Activated CD8-positive, alpha-beta memory T cell treated with anti-CD3 and anti-CD28 coated beads for 36 hours (primary cell): ENCODE results near the gene EIF6. TPM values are rescaled to one million over a fixed set of nuclear protein-coding genes. Genes with fewer than 3 reads are reported as not detected.
"Not testable (repeated sequence)": the region's sequence is repeated elsewhere in the genome, so short reads cannot be mapped to it uniquely, and the experiment has no call there.

ENCODE experiments used
- CTCF ChIA-PET: fragments of 350-600 bp; sonication (Branson Sonifier 250); formaldehyde crosslinking; loops from one replicate; lab custom pipeline; 2021; ENCODE audit warnings: antibody characterized with exemption; lab: Charles Lee
- POLR2A ChIA-PET: fragments of 350-600 bp; sonication (Branson Sonifier 250); formaldehyde crosslinking; loops from one replicate; lab custom pipeline; 2021; ENCODE audit warnings: antibody characterized with exemption; lab: Charles Lee
- total RNA-seq, 2 experiments: library from RNA; stranded (reverse); gene quantifications; one replicate each; pipeline ENCODE4 v1.2.3, GENCODE V29; 2021

EIF6 gene
- total RNA-seq, 2 experiments from 2014 or later = 190 to 192 TPM

DNA sequence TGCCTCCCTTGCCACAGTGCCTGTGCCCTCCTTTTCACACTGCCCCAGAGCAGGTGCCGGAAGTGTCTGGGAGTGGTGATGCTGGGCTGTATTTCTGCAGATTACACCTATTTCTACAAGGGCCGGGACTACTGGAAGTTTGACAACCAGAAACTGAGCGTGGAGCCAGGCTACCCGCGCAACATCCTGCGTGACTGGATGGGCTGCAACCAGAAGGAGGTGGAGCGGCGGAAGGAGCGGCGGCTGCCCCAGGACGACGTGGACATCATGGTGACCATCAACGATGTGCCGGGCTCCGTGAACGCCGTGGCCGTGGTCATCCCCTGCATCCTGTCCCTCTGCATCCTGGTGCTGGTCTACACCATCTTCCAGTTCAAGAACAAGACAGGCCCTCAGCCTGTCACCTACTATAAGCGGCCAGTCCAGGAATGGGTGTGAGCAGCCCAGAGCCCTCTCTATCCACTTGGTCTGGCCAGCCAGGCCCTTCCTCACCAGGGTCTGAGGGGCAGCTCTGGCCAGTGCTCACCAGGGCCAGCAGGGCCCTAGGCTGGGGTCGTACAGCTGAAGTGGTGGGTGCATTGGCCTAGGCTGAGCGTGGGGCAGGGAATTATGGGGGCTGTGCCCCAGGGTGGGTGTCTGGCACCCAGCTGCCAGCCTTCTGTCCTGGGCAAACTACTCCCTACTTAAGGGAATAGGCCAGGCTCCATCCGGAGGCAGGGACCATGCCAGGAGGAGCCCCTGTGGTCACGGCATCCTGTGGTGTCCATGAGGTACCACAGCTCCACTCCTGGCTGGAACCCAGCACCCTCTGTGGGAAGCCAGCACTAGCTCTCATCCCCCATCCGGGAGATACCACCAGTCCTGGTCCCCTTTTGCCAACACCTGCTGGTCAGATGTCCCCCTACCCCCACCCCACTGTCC, 10.1 kb downstream of the EIF6 start:
- ChIA-PET POLR2A (interaction anchor here (0.6 kb wide), 1 partner anchor 10 kb away, joined by 3 read pairs; the partner anchor contains the start of gene EIF6), CTCF (interaction anchor here (2.0 kb wide), 2 partner anchors 10 to 29 kb away, joined by 5 to 6 read pairs; partner anchors contain the start of gene EIF6)

DNA sequence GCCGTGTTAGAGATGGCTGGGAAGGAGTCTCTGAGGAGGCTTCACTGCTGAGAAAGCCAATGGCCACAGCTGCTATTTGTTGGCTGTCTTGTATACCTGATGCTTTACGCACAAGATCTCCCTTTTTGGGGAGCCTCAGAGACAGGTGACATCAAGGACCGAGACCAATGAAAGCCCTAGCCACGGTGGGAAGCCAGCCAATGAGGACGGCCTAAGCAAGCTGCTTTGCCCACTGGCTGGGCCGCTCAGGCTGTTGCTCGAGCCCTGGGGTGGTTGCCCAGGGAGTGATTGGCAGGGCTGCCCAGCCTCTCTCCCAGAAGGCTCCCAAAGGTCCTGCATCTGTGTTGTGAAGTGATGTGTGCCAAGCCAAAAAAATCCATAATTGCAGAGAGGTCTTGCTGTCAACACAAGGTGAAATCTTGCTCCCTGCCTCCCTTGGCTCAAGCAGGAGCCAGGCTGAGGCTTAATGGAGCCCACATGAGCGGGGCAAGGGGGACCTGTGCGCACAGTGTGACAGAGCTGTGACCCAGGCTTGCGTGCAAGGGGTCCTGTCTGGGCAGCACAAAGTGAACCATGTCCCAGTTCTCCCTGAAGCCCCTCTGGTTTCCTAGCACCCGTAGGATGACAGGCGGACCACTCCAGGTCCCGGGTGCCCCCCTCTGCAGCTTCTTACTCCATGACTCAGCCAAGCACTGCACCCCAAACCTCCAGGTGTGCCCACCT, 11.0 kb downstream of the EIF6 start:
- CTCF ChIA-PET = interaction anchor here (0.7 to 2.0 kb wide), 3 partner anchors 11 to 31 kb away, joined by 3 to 6 read pairs (median 5); partner anchors contain the start of gene EIF6
- POLR2A ChIA-PET = no interaction called here

DNA sequence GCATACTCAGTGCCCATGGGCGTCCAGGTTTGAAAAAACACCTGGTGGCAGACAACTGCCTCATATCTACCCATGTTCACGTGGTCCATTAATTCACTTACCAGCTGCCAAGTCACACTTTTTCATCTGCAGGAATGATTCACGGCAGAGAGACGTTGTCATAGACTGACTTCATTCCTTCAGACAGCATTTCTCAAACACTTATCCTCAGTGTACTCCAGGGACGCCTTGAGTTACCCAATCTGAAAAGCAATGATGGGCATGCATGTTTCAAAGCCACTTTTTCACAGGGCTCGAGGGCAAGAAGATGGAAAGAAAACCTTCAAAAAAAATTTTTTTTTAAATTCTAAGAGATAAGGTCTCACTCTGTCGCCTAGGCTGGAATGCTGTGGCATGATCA, 12.7 kb downstream of the EIF6 start:
- CTCF ChIA-PET = interaction anchor here (1.3 kb wide), 1 partner anchor 176 kb away, joined by 3 read pairs; no protein-coding TSS in a partner anchor
- POLR2A ChIA-PET = no interaction called here

DNA sequence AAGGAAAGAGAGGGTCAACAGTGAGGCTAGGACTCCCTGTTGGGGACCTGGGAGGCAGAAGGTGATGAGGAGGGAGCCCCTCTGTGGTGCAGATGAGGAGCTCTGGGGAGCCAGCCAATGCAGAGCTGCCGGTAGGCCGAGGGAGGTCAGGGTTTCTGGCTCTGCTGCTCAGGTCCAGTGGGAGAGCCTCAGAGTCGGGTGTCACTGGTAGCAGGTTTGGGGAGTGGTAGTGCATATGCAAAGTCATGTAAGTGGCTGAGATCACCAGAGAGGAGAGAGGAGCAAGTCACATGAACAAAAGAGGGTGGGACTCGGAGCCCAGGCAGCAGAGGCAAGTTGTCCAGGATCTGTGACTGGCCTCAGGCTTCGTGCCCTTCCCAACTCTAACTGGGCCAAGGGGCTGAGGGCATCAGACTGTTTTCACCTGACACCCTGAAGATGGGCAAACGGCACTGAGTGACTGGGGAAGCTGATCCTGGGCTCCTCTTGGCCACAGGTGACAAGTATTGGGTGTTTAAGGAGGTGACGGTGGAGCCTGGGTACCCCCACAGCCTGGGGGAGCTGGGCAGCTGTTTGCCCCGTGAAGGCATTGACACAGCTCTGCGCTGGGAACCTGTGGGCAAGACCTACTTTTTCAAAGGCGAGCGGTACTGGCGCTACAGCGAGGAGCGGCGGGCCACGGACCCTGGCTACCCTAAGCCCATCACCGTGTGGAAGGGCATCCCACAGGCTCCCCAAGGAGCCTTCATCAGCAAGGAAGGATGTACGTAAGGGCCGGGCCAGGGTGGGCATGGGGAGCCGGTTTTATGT, 13.3 kb downstream of the EIF6 start:
- POLR2A ChIA-PET = no interaction called here
- CTCF ChIA-PET = no interaction called here

DNA sequence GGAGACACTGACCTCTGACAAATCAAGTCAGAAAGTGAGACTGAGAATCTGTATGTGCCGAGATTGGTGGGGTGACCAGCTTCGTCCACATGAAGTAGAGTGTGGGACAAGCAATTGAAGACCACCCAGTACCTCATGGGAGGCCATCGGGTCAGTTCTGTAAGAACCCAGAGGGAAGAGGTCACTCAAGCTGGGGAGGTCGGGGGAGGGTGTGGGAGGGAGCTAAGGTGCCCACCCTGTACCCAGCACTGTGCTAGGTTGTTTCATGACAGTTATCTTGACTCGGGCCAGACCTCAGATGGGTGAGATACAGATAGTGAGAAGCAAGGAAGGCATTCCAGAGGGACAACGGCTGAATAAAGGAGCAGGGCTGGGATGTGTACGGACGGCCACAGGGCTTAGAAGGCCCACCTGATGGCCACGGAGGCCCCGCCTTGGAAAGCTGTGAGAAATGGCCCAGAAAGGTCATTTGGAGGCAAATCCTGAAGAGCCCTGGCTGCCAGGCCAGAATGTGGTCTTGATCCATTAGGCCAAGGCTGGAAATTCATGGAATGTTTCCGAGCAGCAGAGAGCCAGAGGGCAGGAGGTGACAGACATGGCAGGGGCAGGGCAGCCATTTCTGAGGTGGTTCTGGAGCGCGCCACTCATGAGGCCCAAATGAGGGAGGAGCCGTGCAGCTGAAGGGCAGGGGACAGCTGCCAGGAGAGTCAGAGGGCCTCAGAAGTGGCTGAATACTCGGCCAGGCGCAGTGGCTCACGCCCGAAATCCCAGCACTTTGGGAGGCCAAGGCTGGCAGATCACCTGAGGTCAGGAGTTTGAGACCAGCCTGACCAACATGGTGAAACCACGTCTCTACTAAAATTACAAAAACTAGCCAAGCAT, 14.3 kb downstream of the EIF6 start:
- ChIA-PET POLR2A (no interaction called here), CTCF (interaction anchor here (0.8 to 1.4 kb wide), 2 partner anchors 7 to 14 kb away, joined by 6 to 7 read pairs; partner anchors contain the start of gene MMP24OS)

DNA sequence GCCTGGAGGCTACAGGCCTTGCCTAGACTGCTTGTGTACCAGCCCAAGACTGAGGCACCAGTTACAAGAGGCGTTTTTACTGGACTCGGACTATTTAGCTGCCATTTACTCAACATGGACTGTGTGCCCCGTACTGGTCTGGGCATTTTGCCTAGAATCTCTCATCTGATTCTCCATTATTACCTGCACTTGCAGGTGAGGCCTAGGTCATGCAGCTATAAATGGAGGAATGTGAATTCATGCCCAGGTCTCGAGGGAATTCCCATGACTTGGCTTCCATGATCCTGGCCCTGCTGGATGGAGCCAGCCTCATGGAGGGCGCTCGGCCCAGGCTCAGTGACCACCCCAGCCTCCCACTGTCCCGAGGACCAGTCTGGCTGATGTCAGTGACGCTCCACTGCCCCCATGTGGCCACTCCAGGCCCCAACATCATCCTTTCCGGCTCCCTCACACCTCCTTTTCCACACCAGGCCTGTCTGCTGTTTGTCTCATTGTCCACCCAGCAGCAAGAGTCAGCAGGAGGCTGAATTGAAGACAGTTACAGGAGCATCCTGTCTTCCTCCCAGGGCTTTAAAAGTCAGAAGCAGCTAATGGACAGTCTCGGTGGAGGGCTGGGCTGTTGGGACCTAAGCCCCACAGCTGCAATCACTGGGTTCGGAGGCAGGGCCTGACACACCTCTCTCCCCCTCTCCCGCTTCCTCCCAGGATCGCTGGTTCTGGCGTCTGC, 15.4 kb downstream of the EIF6 start:
- CTCF ChIA-PET = interaction anchor here (0.6 to 1.7 kb wide), 8 partner anchors 8 to 502 kb away, joined by 3 to 7 read pairs (median 4); partner anchors contain the start of gene MMP24OS
- POLR2A ChIA-PET = no interaction called here

DNA sequence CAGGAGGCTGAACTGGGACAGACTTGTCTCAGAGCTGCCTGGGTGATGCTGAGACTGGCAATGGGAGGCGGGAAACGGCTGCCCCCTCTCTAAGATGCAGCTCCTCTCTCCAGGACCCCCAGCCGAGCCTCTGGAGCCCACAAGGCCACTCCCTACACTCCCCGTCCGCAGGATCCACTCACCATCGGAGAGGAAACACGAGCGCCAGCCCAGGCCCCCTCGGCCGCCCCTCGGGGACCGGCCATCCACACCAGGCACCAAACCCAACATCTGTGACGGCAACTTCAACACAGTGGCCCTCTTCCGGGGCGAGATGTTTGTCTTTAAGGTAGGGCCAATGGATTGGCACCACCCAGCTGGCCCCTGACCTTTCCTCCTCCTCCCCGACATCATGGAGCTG, 17.5 kb downstream of the EIF6 start:
- ChIA-PET POLR2A (no interaction called here), CTCF (no interaction called here)

DNA sequence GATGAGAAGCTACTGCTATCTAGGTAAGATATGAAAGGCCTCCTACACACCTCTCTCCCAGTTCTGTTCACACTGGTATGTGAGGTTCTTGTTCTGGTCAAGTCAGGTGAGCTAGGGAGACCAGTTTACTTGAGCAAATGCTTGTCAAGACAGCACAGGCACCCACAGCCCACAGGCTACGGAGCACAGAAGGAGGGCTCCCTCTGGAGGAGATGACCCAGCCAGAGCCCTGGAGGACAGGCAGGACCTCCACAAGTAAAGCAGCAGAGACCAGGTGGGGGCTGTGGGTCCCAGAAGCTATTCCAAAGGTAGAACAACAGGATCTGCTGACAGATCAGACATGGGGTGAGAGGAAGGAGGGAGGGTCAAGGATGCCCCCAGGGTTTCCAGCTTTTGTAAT, 19.8 kb downstream of the EIF6 start:
- POLR2A ChIA-PET = no interaction called here
- CTCF ChIA-PET = interaction anchor here (0.6 to 1.3 kb wide), 2 partner anchors 120 to 190 kb away, joined by 3 to 4 read pairs; no protein-coding TSS in a partner anchor

DNA sequence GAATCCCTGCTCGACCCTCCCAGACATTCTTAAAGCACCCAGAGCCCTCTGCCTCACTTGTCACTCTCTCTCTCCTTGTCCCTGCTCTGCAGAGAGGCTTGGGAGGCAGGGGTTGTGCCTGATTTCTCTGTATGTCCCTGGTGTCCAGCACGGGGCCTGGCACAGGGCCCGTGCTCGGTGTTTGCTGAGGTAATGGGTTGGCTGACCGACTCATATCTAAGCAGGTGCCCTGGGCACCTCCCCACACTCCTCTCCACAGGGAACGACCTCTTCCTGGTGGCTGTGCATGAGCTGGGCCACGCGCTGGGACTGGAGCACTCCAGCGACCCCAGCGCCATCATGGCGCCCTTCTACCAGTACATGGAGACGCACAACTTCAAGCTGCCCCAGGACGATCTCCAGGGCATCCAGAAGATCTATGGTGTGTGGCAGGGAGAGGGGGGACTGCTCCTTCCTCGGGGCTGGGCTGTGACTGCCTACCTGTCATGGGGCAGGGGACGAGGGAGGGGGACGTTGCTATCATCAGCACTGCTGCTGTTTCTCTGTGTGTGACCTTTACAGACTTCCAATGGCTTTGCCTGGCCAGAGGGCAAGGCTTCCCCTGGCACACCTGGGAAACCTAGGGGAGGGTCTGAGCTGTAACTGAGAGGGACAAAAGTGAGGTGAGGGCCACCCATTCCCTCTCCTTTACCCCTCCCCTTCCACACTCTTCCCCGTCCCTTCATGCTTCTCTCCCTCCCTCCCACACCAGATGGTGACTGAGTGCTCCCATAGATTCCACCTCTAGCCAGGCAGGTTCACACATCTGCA, 20.8 kb downstream of the EIF6 start:
- CTCF ChIA-PET = interaction anchor here (1.3 kb wide), 1 partner anchor 119 kb away, joined by 3 read pairs; no protein-coding TSS in a partner anchor
- POLR2A ChIA-PET = no interaction called here

DNA sequence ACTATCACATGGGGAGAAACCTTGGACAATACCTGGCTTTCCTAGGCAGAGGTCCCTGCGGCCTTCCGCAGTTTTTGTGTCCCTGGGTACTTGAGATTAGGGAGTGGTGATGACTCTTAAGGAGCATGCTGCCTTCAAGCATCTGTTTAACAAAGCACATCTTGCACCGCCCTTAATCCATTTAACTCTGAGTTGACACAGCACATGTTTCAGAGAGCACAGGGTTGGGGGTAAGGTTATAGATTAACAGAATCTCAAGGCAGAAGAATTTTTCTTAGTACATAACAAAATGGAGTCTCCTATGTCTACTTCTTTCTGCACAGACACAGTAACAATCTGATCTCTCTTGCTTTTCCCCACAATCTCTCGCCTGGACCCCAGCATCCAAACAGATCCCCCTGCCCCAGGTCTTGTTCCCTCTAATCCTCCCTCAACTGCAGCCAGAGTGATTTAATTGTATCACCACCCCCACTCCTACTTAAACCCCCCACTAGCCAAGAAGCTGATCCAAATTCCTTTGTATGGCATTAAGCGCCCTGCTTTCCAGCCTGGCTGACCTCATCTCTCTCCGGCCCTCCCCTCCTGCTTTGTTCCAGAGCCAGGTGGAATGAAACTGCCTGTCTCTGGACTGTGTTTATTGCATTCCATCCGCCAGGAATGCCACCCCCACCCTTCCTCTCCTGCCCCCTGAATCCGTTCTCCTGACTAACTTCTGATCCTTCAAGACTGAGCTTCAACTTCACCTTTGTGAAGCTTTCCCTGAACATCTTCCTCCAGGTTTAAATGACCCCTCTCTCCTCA, 21.6 kb downstream of the EIF6 start:
- POLR2A ChIA-PET, CTCF ChIA-PET: not testable (repeated sequence)

DNA sequence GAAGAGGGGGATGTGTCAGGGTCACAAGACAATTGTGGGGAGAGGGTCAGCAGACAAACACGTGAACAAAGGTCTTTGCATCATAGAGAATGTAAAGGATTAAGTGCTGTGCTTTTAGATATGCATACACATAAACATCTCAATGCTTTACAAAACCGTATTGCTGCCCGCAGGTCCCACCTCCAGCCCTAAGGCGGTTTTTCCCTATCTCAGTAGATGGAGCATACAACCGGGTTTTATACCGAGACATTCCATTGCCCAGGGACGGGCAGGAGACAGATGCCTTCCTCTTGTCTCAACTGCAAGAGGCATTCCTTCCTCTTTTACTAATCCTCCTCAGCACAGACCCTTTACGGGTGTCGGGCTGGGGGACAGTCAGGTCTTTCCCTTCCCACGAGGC, 22.3 kb downstream of the EIF6 start:
- CTCF ChIA-PET = interaction anchor here (0.6 kb wide), 1 partner anchor 9 kb away, joined by 3 read pairs; no protein-coding TSS in a partner anchor
- POLR2A ChIA-PET = not testable (repeated sequence)

DNA sequence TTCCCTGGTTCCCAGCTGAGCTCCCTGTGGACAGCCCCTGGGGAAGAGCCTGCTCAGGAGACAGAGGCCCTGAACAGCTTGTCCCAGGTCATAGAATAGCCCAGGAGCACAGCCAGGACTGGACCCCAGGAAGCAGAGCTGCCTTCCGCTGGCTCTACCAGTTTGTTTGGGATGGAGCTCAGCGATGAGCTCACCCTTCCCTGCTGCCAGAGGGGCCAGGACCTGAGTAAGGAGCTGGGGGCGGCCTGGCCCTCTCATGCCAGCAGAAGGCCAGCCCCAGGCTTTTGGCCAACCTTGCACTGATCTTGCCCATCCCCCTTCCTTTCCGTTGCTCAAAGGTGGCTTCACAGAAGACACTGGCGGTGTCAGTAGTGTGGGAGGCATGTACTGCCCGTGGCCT, 24.1 kb downstream of the EIF6 start:
- CTCF ChIA-PET = interaction anchor here (0.7 kb wide), 1 partner anchor 8 kb away, joined by 3 read pairs; no protein-coding TSS in a partner anchor
- POLR2A ChIA-PET = no interaction called here

DNA sequence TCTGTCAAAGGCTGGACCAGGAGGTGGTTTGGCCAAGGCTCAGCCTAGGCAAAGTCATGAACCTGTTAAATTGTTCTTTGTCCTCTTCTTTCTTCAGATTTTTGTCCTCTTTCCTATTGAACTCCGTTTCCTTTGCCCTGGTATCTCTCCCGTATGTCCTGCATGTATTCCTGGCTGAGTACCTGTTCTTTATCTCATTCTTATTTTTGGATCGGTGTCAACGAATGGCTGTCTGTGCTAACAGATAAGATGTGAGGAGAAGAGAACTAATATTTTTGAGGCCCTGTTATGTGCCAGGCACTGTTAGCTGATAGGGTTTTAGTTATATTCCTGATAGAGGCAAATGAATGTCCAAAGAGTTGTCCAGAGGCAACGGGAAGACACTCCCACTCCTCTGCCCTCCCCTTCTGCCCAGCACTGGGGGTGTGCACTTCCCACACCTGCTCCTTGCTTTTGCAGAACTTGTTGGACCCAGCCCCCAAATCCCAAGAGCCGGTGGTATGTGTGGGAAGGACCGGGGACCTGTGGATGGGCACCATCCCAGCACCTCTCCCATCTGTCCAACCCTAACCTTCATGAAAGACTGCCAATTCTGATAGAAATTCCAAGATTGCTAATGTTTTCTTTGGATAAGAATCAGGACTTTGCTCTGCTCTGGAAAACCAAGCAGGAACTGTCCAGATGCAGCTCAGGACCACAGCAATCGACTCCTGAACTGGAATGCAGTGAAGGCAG, 27.2 kb downstream of the EIF6 start:
- CTCF ChIA-PET = no interaction called here
- POLR2A ChIA-PET = no interaction called here

DNA sequence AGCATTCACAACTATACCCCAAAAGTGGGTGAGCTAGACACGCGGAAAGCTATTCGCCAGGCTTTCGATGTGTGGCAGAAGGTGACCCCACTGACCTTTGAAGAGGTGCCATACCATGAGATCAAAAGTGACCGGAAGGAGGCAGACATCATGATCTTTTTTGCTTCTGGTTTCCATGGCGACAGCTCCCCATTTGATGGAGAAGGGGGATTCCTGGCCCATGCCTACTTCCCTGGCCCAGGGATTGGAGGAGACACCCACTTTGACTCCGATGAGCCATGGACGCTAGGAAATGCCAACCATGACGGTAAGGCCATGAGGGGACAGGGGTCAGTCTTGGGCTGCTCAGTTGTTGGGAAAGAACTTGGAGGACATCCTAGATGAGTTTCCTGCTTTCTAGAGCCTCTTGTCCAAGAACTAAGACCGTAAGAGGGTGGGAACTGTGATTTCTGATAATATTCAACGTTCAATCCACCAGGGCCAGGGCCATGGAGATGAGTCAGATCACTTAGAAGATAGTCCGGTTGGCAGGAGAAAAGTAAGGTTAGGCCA, 30.0 kb downstream of the EIF6 start:
- CTCF ChIA-PET = no interaction called here
- POLR2A ChIA-PET = no interaction called here

DNA sequence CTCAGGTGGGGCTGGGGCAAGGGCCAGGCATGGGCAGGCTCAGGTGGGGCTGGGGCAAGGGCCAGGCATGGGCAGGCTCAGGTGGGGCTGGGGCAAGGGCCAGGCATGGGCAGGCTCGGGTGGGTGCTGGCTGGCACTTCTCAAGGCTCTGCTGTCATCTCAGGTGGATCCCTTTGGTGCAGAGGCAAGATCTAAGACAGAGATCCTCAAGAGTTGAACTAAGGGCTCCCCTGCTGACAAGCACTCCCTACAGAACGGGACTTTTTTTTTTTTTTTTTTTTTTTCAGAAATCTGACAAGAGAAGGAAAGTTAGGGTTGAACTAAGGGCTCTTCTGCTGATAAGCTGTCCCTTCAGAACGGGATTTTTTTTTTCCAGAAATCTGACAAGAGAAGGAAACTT, 31.6 kb downstream of the EIF6 start:
- ChIA-PET CTCF (interaction anchor here (0.7 kb wide), 3 partner anchors 9 to 844 kb away, joined by 3 read pairs; no protein-coding TSS in a partner anchor), POLR2A (interaction anchor here (0.7 kb wide), 1 partner anchor 418 kb away, joined by 10 read pairs; no protein-coding TSS in a partner anchor)
